Ovary (tissue), 3 donors: ENCODE data around the gene DMRT3.

Experiments
- POLR2A ChIP-seq: fragments of 450-650 bp; IDR thresholded peaks from one replicate; pipeline ENCODE4 v1.6.1; 2017; ENCODE audit warnings: antibody characterized with exemption, mild to moderate bottlenecking, moderate library complexity
- TF ChIP-seq, protein P1 (sequence below), 3 donors: fragments of 450-650 bp in 2 of 3; fragments of 200-600 bp in 1 of 3; IDR thresholded peaks; one replicate each; pipeline versions ENCODE4 v1.5.1 to v1.8.0; 2016 to 2022; ENCODE audit warnings: antibody characterized with exemption in 3 of 3, mild to moderate bottlenecking in 1 of 3
- donor health status: DM: no; HTN: no; CAD: no.

DNA sequence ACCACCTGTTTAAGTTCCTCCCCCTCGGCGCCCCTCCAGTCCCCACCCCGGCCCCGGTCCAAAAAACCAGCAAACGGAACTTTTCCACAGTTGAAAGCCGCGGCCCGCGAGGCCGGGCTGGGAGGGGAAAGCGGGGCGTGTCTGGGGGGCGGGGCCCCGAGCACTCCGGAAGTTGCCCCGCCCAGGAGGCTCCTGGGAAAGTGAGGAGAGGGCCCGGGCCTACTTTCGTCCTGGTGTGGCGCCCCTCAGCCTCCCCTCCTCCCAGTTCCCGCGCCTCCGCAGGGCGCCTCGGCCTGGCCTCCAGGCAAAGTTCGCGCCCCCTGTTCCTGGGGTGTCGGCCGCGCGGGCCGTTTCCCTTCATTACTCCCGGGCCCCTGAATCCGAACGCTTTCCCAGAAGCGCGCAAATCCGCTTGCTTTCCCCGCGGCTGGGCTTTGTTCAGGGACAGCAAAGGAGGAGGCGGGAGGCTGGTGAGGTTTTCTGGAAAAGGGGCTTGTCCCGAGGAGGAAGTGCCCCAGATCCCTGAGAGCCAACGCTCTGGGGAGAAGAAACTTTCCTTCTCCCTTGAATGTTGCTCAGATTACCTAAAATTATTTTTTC, 4.5 kb upstream of the DMRT3 start:
- TF ChIP-seq, protein P1, sequence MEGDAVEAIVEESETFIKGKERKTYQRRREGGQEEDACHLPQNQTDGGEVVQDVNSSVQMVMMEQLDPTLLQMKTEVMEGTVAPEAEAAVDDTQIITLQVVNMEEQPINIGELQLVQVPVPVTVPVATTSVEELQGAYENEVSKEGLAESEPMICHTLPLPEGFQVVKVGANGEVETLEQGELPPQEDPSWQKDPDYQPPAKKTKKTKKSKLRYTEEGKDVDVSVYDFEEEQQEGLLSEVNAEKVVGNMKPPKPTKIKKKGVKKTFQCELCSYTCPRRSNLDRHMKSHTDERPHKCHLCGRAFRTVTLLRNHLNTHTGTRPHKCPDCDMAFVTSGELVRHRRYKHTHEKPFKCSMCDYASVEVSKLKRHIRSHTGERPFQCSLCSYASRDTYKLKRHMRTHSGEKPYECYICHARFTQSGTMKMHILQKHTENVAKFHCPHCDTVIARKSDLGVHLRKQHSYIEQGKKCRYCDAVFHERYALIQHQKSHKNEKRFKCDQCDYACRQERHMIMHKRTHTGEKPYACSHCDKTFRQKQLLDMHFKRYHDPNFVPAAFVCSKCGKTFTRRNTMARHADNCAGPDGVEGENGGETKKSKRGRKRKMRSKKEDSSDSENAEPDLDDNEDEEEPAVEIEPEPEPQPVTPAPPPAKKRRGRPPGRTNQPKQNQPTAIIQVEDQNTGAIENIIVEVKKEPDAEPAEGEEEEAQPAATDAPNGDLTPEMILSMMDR (IDR thresholded peaks at IDR 0.05): no peak
- no peak for TF ChIP-seq POLR2A
